ENCODE data around the gene MED9.

The MED9 gene

GRCh38 chr17:17440010-17440843 is 36.6 kb upstream of the MED9 start:
- H3K9me3 ChIP-seq (ENCODE audit: low read depth, low read length): no peaks in the 10 kb centered on the region
- no peak overlapping the region for H3K9ac ChIP-seq (ENCODE audit: insufficient read length)
- no peak overlapping the region for H3K27ac ChIP-seq
- no peak for TF ChIP-seq FOXP2 (optimal IDR thresholded peaks at IDR 0.05; ENCODE audit: control extremely low read depth, extremely low read length, insufficient read depth)
- TF ChIP-seq POLR2AphosphoS5 (IDR thresholded peaks at IDR 0.05; ENCODE audit: borderline replicate concordance, low read depth, low read length): no peak
- no peak for TF ChIP-seq EZH2 (IDR thresholded peaks at IDR 0.05)
- no peaks in the 10 kb centered on the region for H3K36me3 ChIP-seq (ENCODE audit: insufficient read depth, low read length)
- DNase-seq (ENCODE audit: low read depth, low spot score): no peak
- no peak overlapping the region for H3K4me3 ChIP-seq

- no peak overlapping the region for H3K27ac ChIP-seq
- DNase-seq (ENCODE audit: low read depth, low spot score): no peak
These were observed 35.7 kb upstream of the MED9 start for GRCh38 chr17:17440938-17441675.

GRCh38 chr17:17443173-17443572 is 33.6 kb upstream of the MED9 start:
- Histone ChIP-seq H3K9me3 (ENCODE audit: low read depth, low read length) (no peaks in the 10 kb centered on the region), H3K4me3 (no peak overlapping the region), H3K27ac (no peak overlapping the region), H3K36me3 (ENCODE audit: insufficient read depth, low read length) (no peaks in the 10 kb centered on the region), H3K9ac (ENCODE audit: insufficient read length) (no peak overlapping the region)
- DNase-seq (ENCODE audit: low read depth, low spot score): no peak
- TF ChIP-seq FOXP2 (optimal IDR thresholded peaks at IDR 0.05; ENCODE audit: control extremely low read depth, extremely low read length, insufficient read depth): no peak
- TF ChIP-seq POLR2AphosphoS5 (IDR thresholded peaks at IDR 0.05; ENCODE audit: borderline replicate concordance, low read depth, low read length): no peak
- no peak for TF ChIP-seq EZH2 (IDR thresholded peaks at IDR 0.05)

More at GRCh38 chr17:17440938-17441675, 35.7 kb upstream of the MED9 start:
- no peak overlapping the region for H3K4me3 ChIP-seq
- no peak for TF ChIP-seq POLR2AphosphoS5 (IDR thresholded peaks at IDR 0.05; ENCODE audit: borderline replicate concordance, low read depth, low read length)
- no peak for TF ChIP-seq EZH2 (IDR thresholded peaks at IDR 0.05)
- TF ChIP-seq FOXP2 (optimal IDR thresholded peaks at IDR 0.05; ENCODE audit: control extremely low read depth, extremely low read length, insufficient read depth): no peak
- H3K36me3 ChIP-seq (ENCODE audit: insufficient read depth, low read length): no peaks in the 10 kb centered on the region
- H3K9ac ChIP-seq (ENCODE audit: insufficient read length): no peak overlapping the region
- no peaks in the 10 kb centered on the region for H3K9me3 ChIP-seq (ENCODE audit: low read depth, low read length)

- Histone ChIP-seq H3K4me3 (no peak overlapping the region), H3K9ac (ENCODE audit: insufficient read length) (no peak overlapping the region), H3K36me3 (ENCODE audit: insufficient read depth, low read length) (no peaks in the 10 kb centered on the region), H3K27ac (no peak overlapping the region), H3K9me3 (ENCODE audit: low read depth, low read length) (no peaks in the 10 kb centered on the region)
- TF ChIP-seq EZH2 (IDR thresholded peaks at IDR 0.05) (no peak), FOXP2 (optimal IDR thresholded peaks at IDR 0.05; ENCODE audit: control extremely low read depth, extremely low read length, insufficient read depth) (no peak), POLR2AphosphoS5 (IDR thresholded peaks at IDR 0.05; ENCODE audit: borderline replicate concordance, low read depth, low read length) (no peak)
- no peak for DNase-seq (ENCODE audit: low read depth, low spot score)
These were observed 31.4 kb upstream of the MED9 start for GRCh38 chr17:17445296-17445924.

- H3K36me3 ChIP-seq (ENCODE audit: insufficient read depth, low read length): no peaks in the 10 kb centered on the region
- no peak for DNase-seq (ENCODE audit: low read depth, low spot score)
- H3K27ac ChIP-seq: no peak overlapping the region
- TF ChIP-seq POLR2AphosphoS5 (IDR thresholded peaks at IDR 0.05; ENCODE audit: borderline replicate concordance, low read depth, low read length) (no peak), EZH2 (IDR thresholded peaks at IDR 0.05) (no peak), FOXP2 (optimal IDR thresholded peaks at IDR 0.05; ENCODE audit: control extremely low read depth, extremely low read length, insufficient read depth) (no peak)
- H3K9me3 ChIP-seq (ENCODE audit: low read depth, low read length): no peaks in the 10 kb centered on the region
- H3K9ac ChIP-seq (ENCODE audit: insufficient read length): no peak overlapping the region
- no peak overlapping the region for H3K4me3 ChIP-seq
These were observed 30.7 kb upstream of the MED9 start for GRCh38 chr17:17445925-17446665.

- no peak for DNase-seq (ENCODE audit: low read depth, low spot score)
- H3K9me3 ChIP-seq (ENCODE audit: low read depth, low read length): no peaks in the 10 kb centered on the region
These were observed 30.1 kb upstream of the MED9 start for GRCh38 chr17:17446666-17447155.

GRCh38 chr17:17447264-17447663 is 29.5 kb upstream of the MED9 start:
- DNase-seq (ENCODE audit: low read depth, low spot score): no peak
- TF ChIP-seq EZH2 (IDR thresholded peaks at IDR 0.05) (no peak), FOXP2 (optimal IDR thresholded peaks at IDR 0.05; ENCODE audit: control extremely low read depth, extremely low read length, insufficient read depth) (no peak), POLR2AphosphoS5 (IDR thresholded peaks at IDR 0.05; ENCODE audit: borderline replicate concordance, low read depth, low read length) (no peak)
- H3K9ac ChIP-seq (ENCODE audit: insufficient read length): no peak overlapping the region
- H3K27ac ChIP-seq: no peak overlapping the region
- H3K9me3 ChIP-seq (ENCODE audit: low read depth, low read length): no peaks in the 10 kb centered on the region
- no peak overlapping the region for H3K4me3 ChIP-seq
- no peaks in the 10 kb centered on the region for H3K36me3 ChIP-seq (ENCODE audit: insufficient read depth, low read length)

More at GRCh38 chr17:17446666-17447155, 30.1 kb upstream of the MED9 start:
- no peak overlapping the region for H3K4me3 ChIP-seq
- TF ChIP-seq EZH2 (IDR thresholded peaks at IDR 0.05) (no peak), POLR2AphosphoS5 (IDR thresholded peaks at IDR 0.05; ENCODE audit: borderline replicate concordance, low read depth, low read length) (no peak), FOXP2 (optimal IDR thresholded peaks at IDR 0.05; ENCODE audit: control extremely low read depth, extremely low read length, insufficient read depth) (no peak)
- H3K27ac ChIP-seq: no peak overlapping the region
- H3K36me3 ChIP-seq (ENCODE audit: insufficient read depth, low read length): no peaks in the 10 kb centered on the region
- no peak overlapping the region for H3K9ac ChIP-seq (ENCODE audit: insufficient read length)

Measured in SK-N-MC (cell line).